Measurements from ENCODE around the gene RALGAPB.
"Not testable (repeated sequence)": the region's sequence is repeated elsewhere in the genome, so short reads cannot be mapped to it uniquely, and the experiment has no call there.

DNA sequence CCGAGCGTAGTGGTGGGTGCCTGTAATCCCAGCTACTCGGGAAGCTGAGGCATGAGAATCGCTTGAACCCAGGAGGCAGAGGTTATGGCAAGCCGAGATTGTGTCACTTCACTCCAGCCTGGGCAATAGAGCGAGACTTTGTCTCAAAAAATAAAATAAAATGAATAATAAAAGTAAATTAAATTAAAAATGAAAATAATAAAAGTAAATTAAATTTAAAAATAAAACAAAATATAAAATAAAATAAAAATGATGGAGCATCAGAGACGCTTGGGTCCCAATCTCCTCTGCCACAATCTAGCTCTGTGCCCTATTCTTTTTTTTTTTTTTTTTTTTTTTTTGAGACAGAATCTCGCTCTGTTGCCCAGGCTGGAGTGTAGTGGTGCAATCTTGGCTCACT lies 31.5 kb upstream of the RALGAPB start:
- not testable (repeated sequence) for TF ChIP-seq CTCF (conservative IDR thresholded peaks at IDR 0.05; ENCODE audit: low read depth in 2 of 2); CREB1 (CRISPR knock-in tag; IDR thresholded peaks at IDR 0.05; ENCODE audit: low read depth); EZH2 (IDR thresholded peaks at IDR 0.05; ENCODE audit: low read depth, unreplicated experiment); POLR2AphosphoS5 (IDR thresholded peaks at IDR 0.05; ENCODE audit: low read depth); NANOG (IDR thresholded peaks at IDR 0.05; ENCODE audit: borderline replicate concordance); EZH2phosphoT487 (IDR thresholded peaks at IDR 0.05; ENCODE audit: unreplicated experiment); JUNB (IDR thresholded peaks at IDR 0.05; ENCODE audit: unreplicated experiment); ZNF114 (CRISPR knock-in tag; IDR thresholded peaks at IDR 0.05)

Data from GM23338 (cell line).